H1 (cell line): ENCODE results near the gene LVRN. TPM values are rescaled to one million over a fixed set of nuclear protein-coding genes. Genes with fewer than 3 reads are reported as not detected.

Experiments
- CTCF ChIA-PET: fragments of 300-600 bp; sonication (Branson Sonifier 250); formaldehyde crosslinking; loops from one replicate; lab custom pipeline; 2021; ENCODE audit not compliant: partially characterized antibody; lab: Charles Lee
- POLR2A ChIA-PET: fragments of 300-600 bp; sonication (Branson Sonifier 250); formaldehyde crosslinking; loops from one replicate; lab custom pipeline; 2021; ENCODE audit warnings: inconsistent platforms; ENCODE audit not compliant: partially characterized antibody; lab: Charles Lee
- DNase-seq, 2 experiments: peaks; one replicate each; pipeline versions ENCODE4 v3.0.0 to v3.0.0-alpha.2; 2010 to 2022; ENCODE audit warnings: low spot score in 2 of 2, low read depth in 1 of 2, mixed read lengths in 1 of 2
- FAIRE-seq: peaks from 2 replicates; lab custom pipeline; 2011; peaks lifted over from hg19 to GRCh38; lab: Jason Lieb, UNC
- H2AFZ ChIP-seq: 2 replicates; pipeline ENCODE4 v1.8.1; 2012; ENCODE audit warnings: low read length, inconsistent platforms
- H2AK5ac ChIP-seq: 2 replicates; pipeline ENCODE4 v1.6.1; 2013; ENCODE audit warnings: low read depth, low read length
- H2BK120ac ChIP-seq: replicated peaks from 2 replicates; pipeline ENCODE3; 2013; ENCODE audit warnings: low read depth, low read length, inconsistent platforms
- H2BK12ac ChIP-seq: 2 replicates; pipeline ENCODE4 v1.6.1; 2013; ENCODE audit warnings: low read depth, low read length
- H2BK15ac ChIP-seq: 2 replicates; pipeline ENCODE4 v1.6.1; 2013; ENCODE audit warnings: low read length
- H2BK20ac ChIP-seq: 2 replicates; pipeline ENCODE4 v1.6.1; 2013; ENCODE audit warnings: low read length
- H2BK5ac ChIP-seq: 2 replicates; pipeline ENCODE4 v1.6.1; 2013; ENCODE audit warnings: low read depth, low read length
- H3K14ac ChIP-seq: 2 replicates; pipeline ENCODE4 v1.6.1; 2013; ENCODE audit warnings: inconsistent platforms; ENCODE audit not compliant: insufficient read length
- H3K18ac ChIP-seq: 2 replicates; pipeline ENCODE4 v1.6.1; 2013; ENCODE audit warnings: low read length; ENCODE audit errors: extremely low read depth
- H3K23ac ChIP-seq: 2 replicates; pipeline ENCODE4 v1.6.1; 2013; ENCODE audit warnings: inconsistent platforms; ENCODE audit not compliant: insufficient read length
- H3K23me2 ChIP-seq: 2 replicates; pipeline ENCODE4 v1.6.1; 2013; ENCODE audit warnings: low read depth, low read length
- H3K27ac ChIP-seq: 2 replicates; pipeline ENCODE4 v1.6.1; 2011; ENCODE audit warnings: low read depth, low read length, inconsistent platforms
- H3K27me3 ChIP-seq, 4 experiments: replicated peaks in 1 of 4; 1 replicate in 1 of 4; 2 replicates in 3 of 4; pipeline versions ENCODE4 v1.6.1 to v1.8.1; 2011 to 2013; ENCODE audit warnings: low read length in 3 of 4, mild to moderate bottlenecking in 3 of 4, inconsistent platforms in 2 of 4, mixed read lengths in 2 of 4, moderate library complexity in 1 of 4; ENCODE audit not compliant: control insufficient read depth in 3 of 4, insufficient read depth in 3 of 4; ENCODE audit errors: extremely low read depth in 1 of 4
- H3K36me3 ChIP-seq, 4 experiments: 2 replicates each; pipeline versions ENCODE4 v1.6.1 to v1.8.1; 2011 to 2013; ENCODE audit warnings: mild to moderate bottlenecking in 4 of 4, low read length in 3 of 4, moderate library complexity in 2 of 4, control low read depth in 1 of 4, inconsistent platforms in 1 of 4; ENCODE audit not compliant: insufficient read depth in 4 of 4, control insufficient read depth in 2 of 4
- H3K4ac ChIP-seq: replicated peaks from 2 replicates; pipeline ENCODE3; 2013; ENCODE audit warnings: low read length, low read depth, mixed read lengths, inconsistent platforms; ENCODE audit not compliant: insufficient read length
- H3K4me1 ChIP-seq, 4 experiments: replicated peaks in 1 of 4; 1 replicate in 1 of 4; 2 replicates in 3 of 4; pipeline versions ENCODE4 v1.6.1 to v1.8.1; 2011 to 2013; ENCODE audit warnings: low read length in 3 of 4, inconsistent platforms in 2 of 4, mixed read lengths in 1 of 4; ENCODE audit not compliant: insufficient read depth in 4 of 4, control insufficient read depth in 3 of 4
- H3K4me2 ChIP-seq, 2 experiments: 2 replicates each; pipeline versions ENCODE4 v1.6.1 to v1.8.1; 2011 to 2013; ENCODE audit warnings: low read depth in 2 of 2, low read length in 2 of 2, control low read depth in 1 of 2, inconsistent platforms in 1 of 2, mild to moderate bottlenecking in 1 of 2; ENCODE audit not compliant: insufficient read depth in 1 of 2
- H3K4me3 ChIP-seq, 4 experiments: fragments of 200-600, 300-600 bp in 1 of 4; sonication (generic), shearing (Covaris generic), sonication (Bioruptor Twin) in 1 of 4; 2 replicates each; pipeline versions ENCODE4 v1.5.1 to v1.8.1; 2011 to 2016; ENCODE audit warnings: low read length in 4 of 4, low read depth in 3 of 4, control low read depth in 2 of 4, inconsistent platforms in 2 of 4, mild to moderate bottlenecking in 2 of 4, mixed read lengths in 1 of 4, moderate library complexity in 1 of 4; ENCODE audit not compliant: insufficient read depth in 2 of 4; ENCODE audit errors: extremely low read depth in 1 of 4
- H3K56ac ChIP-seq: replicated peaks from 2 replicates; pipeline ENCODE3; 2013; ENCODE audit warnings: low read depth, mild to moderate bottlenecking, mixed read lengths, low read length, inconsistent platforms; ENCODE audit not compliant: insufficient read length
- H3K79me1 ChIP-seq: 2 replicates; pipeline ENCODE4 v1.6.1; 2013; ENCODE audit warnings: low read depth, low read length, control low read depth
- H3K79me2 ChIP-seq, 2 experiments: 2 replicates each; pipeline versions ENCODE4 v1.6.1 to v1.8.1; 2012 to 2013; ENCODE audit warnings: low read length in 2 of 2, mild to moderate bottlenecking in 2 of 2, inconsistent platforms in 1 of 2; ENCODE audit not compliant: insufficient read depth in 2 of 2, control insufficient read depth in 1 of 2
- H3K9ac ChIP-seq, 4 experiments: replicated peaks in 1 of 4; 1 replicate in 1 of 4; 2 replicates in 3 of 4; pipeline versions ENCODE4 v1.6.1 to v1.8.1; 2011 to 2013; ENCODE audit warnings: low read depth in 3 of 4, low read length in 3 of 4, control low read depth in 2 of 4, mild to moderate bottlenecking in 2 of 4, moderate library complexity in 2 of 4, inconsistent platforms in 1 of 4; ENCODE audit errors: extremely low read depth in 1 of 4
- H3K9me3 ChIP-seq, 2 experiments: 2 replicates each; pipeline versions ENCODE4 v1.6.1 to v1.8.1; 2012 to 2013; ENCODE audit warnings: mild to moderate bottlenecking in 2 of 2, moderate library complexity in 2 of 2, control low read depth in 1 of 2, inconsistent platforms in 1 of 2, low read depth in 1 of 2, low read length in 1 of 2, mixed read lengths in 1 of 2; ENCODE audit not compliant: insufficient read depth in 2 of 2
- H4K20me1 ChIP-seq, 2 experiments: replicated peaks in 1 of 2; 2 replicates each; pipeline versions ENCODE3 to v1.8.1; 2011 to 2013; ENCODE audit warnings: inconsistent platforms in 2 of 2, low read length in 2 of 2, mild to moderate bottlenecking in 1 of 2; ENCODE audit not compliant: insufficient read depth in 2 of 2, control insufficient read depth in 1 of 2
- H4K5ac ChIP-seq: 2 replicates; pipeline ENCODE4 v1.6.1; 2013; ENCODE audit warnings: low read length, low read depth, mixed read lengths, inconsistent platforms; ENCODE audit not compliant: insufficient read length
- H4K8ac ChIP-seq: 2 replicates; pipeline ENCODE4 v1.8.0; 2013; ENCODE audit warnings: mild to moderate bottlenecking, moderate library complexity, low read length, inconsistent platforms; ENCODE audit not compliant: insufficient read depth; ENCODE audit errors: extremely low read depth
- H4K91ac ChIP-seq: replicated peaks from 2 replicates; pipeline ENCODE3; 2013; ENCODE audit warnings: low read length, mixed read lengths, inconsistent platforms; ENCODE audit not compliant: insufficient read length
- SP1 ChIP-seq: IDR thresholded peaks from 2 replicates; pipeline ENCODE4 v1.6.1; 2011; ENCODE audit warnings: low read depth, low read length
- SP2 ChIP-seq: IDR thresholded peaks from 2 replicates; pipeline ENCODE4 v1.6.1; 2012; ENCODE audit warnings: mild to moderate bottlenecking, low read length, inconsistent platforms
- TCF12 ChIP-seq: IDR thresholded peaks from 2 replicates; pipeline ENCODE4 v1.6.1; 2011; ENCODE audit warnings: low read depth, mild to moderate bottlenecking, low read length
- WGBS, 2 experiments: shearing (Covaris generic) in 1 of 2; methylation state at CpG; one replicate each; pipeline versions ENCODE4 v1.1.6 to v1.1.7; 2013 to 2015; ENCODE audit warnings: low lambda C conversion rate in 2 of 2, mixed read lengths in 2 of 2, inconsistent platforms in 1 of 2, low coverage in 1 of 2, missing lambda C conversion rate in 1 of 2; ENCODE audit not compliant: insufficient replicate concordance in 2 of 2, insufficient coverage in 1 of 2, insufficient read length in 1 of 2; ENCODE audit errors: extremely low coverage in 1 of 2, missing lambda C conversion rate in 1 of 2; 5-methylcytosine and 5-hydroxymethylcytosine counted together
- polyA plus RNA-seq, 7 experiments: library from polyadenylated mRNA; depleted of rRNA in 3 of 7; stranded (reverse) in 5 of 7; unstranded in 2 of 7; fragments of >200 nt in 5 of 7; fragments of 200-250 nt in 2 of 7; gene quantifications; 1 replicate in 5 of 7; 2 replicates in 1 of 7; 4 replicates in 1 of 7; pipeline versions ENCODE4 v1.2.1 to v1.2.3, GENCODE V29; 2011 to 2013; ENCODE audit warnings: missing spikeins in 2 of 7, mixed read lengths in 2 of 7
- total RNA-seq: library from RNA; stranded (reverse); fragmentation: NEBNext Ultra II Directional; extraction: Animal tissue kit (Norgen Biotek cat#: 25700); gene quantifications from 2 replicates; pipeline ENCODE4 v1.2.1, GENCODE V29; 2021
- TF ChIP-seq, protein P1 (sequence below): IDR thresholded peaks from 2 replicates; pipeline ENCODE4 v1.6.1; 2011; ENCODE audit warnings: low read length, improper control_type of control experiment

LVRN gene
- total and polyA plus RNA-seq, 2 of the 8 experiments (the other 6 are each of a cell fraction or from before 2014, with no cell fraction given), result 0.08 to 0.09 TPM

DNA sequence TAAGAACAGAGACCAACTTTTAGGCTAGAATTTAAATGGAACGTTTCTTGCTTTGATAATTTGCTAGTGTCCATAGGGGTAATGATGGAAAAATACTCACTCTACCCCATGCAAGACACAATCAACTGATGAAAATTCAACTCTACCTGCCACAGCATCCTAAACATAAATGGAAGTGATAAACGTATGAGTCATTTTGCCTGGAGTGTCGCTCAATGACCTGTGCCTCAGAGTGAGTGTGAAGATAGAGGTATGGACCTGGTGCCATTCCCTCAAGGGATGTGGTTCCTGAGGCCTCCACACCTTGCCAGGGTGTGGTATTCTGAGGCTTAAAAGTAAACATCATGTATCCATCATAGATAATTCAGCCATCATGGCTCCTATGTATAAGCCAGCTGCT, 84.0 kb downstream of the LVRN start:
- Histone ChIP-seq H2BK120ac (no peak overlapping the region), H2BK5ac (no peak overlapping the region), H3K4me3 (no peak overlapping the region), H2AFZ (no peak overlapping the region), H2AK5ac (no peak overlapping the region), H2BK12ac (no peak overlapping the region), H3K56ac (no peak overlapping the region), H3K23ac (no peak overlapping the region), H3K14ac (no peak overlapping the region), H3K4ac (no peak overlapping the region), H3K27ac (no peak overlapping the region), H4K91ac (no peak overlapping the region), H3K79me1 (no peaks in the 10 kb centered on the region), H4K5ac (no peak overlapping the region), H2BK15ac (no peak overlapping the region), H4K8ac (no peak overlapping the region), H3K27me3 (no peaks in the 10 kb centered on the region), H4K20me1 (no peaks in the 10 kb centered on the region), H3K79me2 (no peaks in the 10 kb centered on the region), H3K9me3 (no peaks in the 10 kb centered on the region), H3K9ac (no peak overlapping the region), H3K36me3 (no peaks in the 10 kb centered on the region), H3K23me2 (peaks cover 2% of the 10 kb centered on the region; the same call in 1 of the 2 replicates), H2BK20ac (no peak overlapping the region), H3K4me1 (no peaks in the 10 kb centered on the region), H3K4me2 (no peak overlapping the region), H3K18ac (no peak overlapping the region)
- 80% methylated on average over 3 of the region's 3 CpGs; no CpG with 5 or more reads in 1 of the 2 experiments for WGBS, 2 experiments
- DNase-seq (no peak), FAIRE-seq (no peak)
- TF ChIP-seq SP1 (no peak), TCF12 (no peak), SP2 (no peak)
- TF ChIP-seq, protein P1, sequence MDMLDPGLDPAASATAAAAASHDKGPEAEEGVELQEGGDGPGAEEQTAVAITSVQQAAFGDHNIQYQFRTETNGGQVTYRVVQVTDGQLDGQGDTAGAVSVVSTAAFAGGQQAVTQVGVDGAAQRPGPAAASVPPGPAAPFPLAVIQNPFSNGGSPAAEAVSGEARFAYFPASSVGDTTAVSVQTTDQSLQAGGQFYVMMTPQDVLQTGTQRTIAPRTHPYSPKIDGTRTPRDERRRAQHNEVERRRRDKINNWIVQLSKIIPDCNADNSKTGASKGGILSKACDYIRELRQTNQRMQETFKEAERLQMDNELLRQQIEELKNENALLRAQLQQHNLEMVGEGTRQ, result no peak
- ChIA-PET POLR2A (no interaction called here), CTCF (interaction anchor here (0.9 kb wide), 1 partner anchor 411 kb away, joined by 3 read pairs; no protein-coding TSS in a partner anchor)
